Panc1 (cell line): ENCODE measurements around the gene GNAI2.

Experiments
- POLR2AphosphoS5 ChIP-seq: IDR thresholded peaks from 2 replicates; pipeline ENCODE4 v1.6.1; 2012; ENCODE audit warnings: mild to moderate bottlenecking, low read depth, low read length, moderate library complexity
- TF ChIP-seq, protein P1 (sequence below): fragments of 450-650 bp; IDR thresholded peaks from 2 replicates; pipeline ENCODE4 v1.5.1; 2017; ENCODE audit warnings: mild to moderate bottlenecking

- TF ChIP-seq POLR2AphosphoS5, result no peak
- TF ChIP-seq, protein P1, sequence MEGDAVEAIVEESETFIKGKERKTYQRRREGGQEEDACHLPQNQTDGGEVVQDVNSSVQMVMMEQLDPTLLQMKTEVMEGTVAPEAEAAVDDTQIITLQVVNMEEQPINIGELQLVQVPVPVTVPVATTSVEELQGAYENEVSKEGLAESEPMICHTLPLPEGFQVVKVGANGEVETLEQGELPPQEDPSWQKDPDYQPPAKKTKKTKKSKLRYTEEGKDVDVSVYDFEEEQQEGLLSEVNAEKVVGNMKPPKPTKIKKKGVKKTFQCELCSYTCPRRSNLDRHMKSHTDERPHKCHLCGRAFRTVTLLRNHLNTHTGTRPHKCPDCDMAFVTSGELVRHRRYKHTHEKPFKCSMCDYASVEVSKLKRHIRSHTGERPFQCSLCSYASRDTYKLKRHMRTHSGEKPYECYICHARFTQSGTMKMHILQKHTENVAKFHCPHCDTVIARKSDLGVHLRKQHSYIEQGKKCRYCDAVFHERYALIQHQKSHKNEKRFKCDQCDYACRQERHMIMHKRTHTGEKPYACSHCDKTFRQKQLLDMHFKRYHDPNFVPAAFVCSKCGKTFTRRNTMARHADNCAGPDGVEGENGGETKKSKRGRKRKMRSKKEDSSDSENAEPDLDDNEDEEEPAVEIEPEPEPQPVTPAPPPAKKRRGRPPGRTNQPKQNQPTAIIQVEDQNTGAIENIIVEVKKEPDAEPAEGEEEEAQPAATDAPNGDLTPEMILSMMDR, result no peak
Measured at GRCh38 chr3:50271314-50271936, 35.4 kb downstream of the GNAI2 start.
